ENCODE results near the gene ARMC9. TPM values are rescaled to one million over a fixed set of nuclear protein-coding genes. Genes with fewer than 3 reads are reported as not detected.
"Not testable (repeated sequence)": the region's sequence is repeated elsewhere in the genome, so short reads cannot be mapped to it uniquely, and the experiment has no call there.

The ARMC9 gene
- total RNA-seq, 1 donor from 2014 or later: 19.2 TPM

- DNase-seq (ENCODE audit: low spot score): no peak
Observed at GRCh38 chr2:231364061-231364460, 165.6 kb downstream of the ARMC9 start.

GRCh38 chr2:231364961-231365810, 166.8 kb downstream of the ARMC9 start:
- no peak for DNase-seq (ENCODE audit: low spot score)

- DNase-seq (ENCODE audit: low spot score): no peak
Observed at GRCh38 chr2:231367178-231367577, 168.7 kb downstream of the ARMC9 start.

GRCh38 chr2:231369580-231370428, 171.4 kb downstream of the ARMC9 start:
- no peak for DNase-seq (ENCODE audit: low spot score)

GRCh38 chr2:231370429-231370748, 172.0 kb downstream of the ARMC9 start:
- DNase-seq (ENCODE audit: low spot score): no peak

GRCh38 chr2:231370749-231371429, 172.5 kb downstream of the ARMC9 start:
- DNase-seq (ENCODE audit: low spot score): no peak

GRCh38 chr2:231371430-231372054, 173.1 kb downstream of the ARMC9 start:
- no peak for DNase-seq (ENCODE audit: low spot score)

- no peak for DNase-seq (ENCODE audit: low spot score)
Observed at GRCh38 chr2:231372326-231372725, 173.9 kb downstream of the ARMC9 start.

GRCh38 chr2:231373184-231373583, 174.8 kb downstream of the ARMC9 start:
- DNase-seq (ENCODE audit: low spot score): no peak

- no peak for DNase-seq (ENCODE audit: low spot score)
Observed at GRCh38 chr2:231373786-231374349, 175.4 kb downstream of the ARMC9 start.

GRCh38 chr2:231374771-231375170, 176.3 kb downstream of the ARMC9 start:
- no peak for DNase-seq (ENCODE audit: low spot score)

- not testable (repeated sequence) for DNase-seq (ENCODE audit: low spot score)
Observed at GRCh38 chr2:231375994-231376615, 177.7 kb downstream of the ARMC9 start.

- DNase-seq (ENCODE audit: low spot score): no peak
Observed at GRCh38 chr2:231376857-231377256, 178.4 kb downstream of the ARMC9 start.

GRCh38 chr2:231378026-231378722, 179.7 kb downstream of the ARMC9 start:
- peak; percentile 80 for DNase-seq (ENCODE audit: low spot score)

GRCh38 chr2:231379266-231380215, 181.1 kb downstream of the ARMC9 start:
- DNase-seq (ENCODE audit: low spot score): peak; percentile 72

- no peak for DNase-seq (ENCODE audit: low spot score)
Observed at GRCh38 chr2:231380307-231380706, 181.9 kb downstream of the ARMC9 start.

GRCh38 chr2:231380991-231381847, 182.8 kb downstream of the ARMC9 start:
- DNase-seq (ENCODE audit: low spot score): no peak

GRCh38 chr2:231382116-231382515, 183.7 kb downstream of the ARMC9 start:
- no peak for DNase-seq (ENCODE audit: low spot score)

Measured in mucosa of gallbladder (tissue), 1 donor.